ENCODE results near the gene IGFL3. TPM values are rescaled to one million over a fixed set of nuclear protein-coding genes. Genes with fewer than 3 reads are reported as not detected.

The IGFL3 gene
- total RNA-seq, 1 experiment from 2014 or later = not detected

GRCh38 chr19:46147791-46148288 lies 23.4 kb upstream of the IGFL3 start, which contains the start of gene IGFL2:
IGFL2 (plus strand) TSS chr19:46148238; CDS start chr19:46148279, 41 bp downstream.
- no peak for TF ChIP-seq CTCF (IDR thresholded peaks at IDR 0.05; ENCODE audit: unreplicated experiment)
- H3K4me1 Mint-ChIP-seq (ENCODE audit: insufficient read depth, unreplicated experiment) = peaks cover 32% of the 10 kb centered on the region
- ChIA-PET POLR2A (interaction anchor here (0.6 to 2.1 kb wide), 6 partner anchors 8 to 112 kb away, joined by 3 to 14 read pairs (median 4); no protein-coding TSS in a partner anchor), CTCF (interaction anchor here (0.6 to 1.8 kb wide), 6 partner anchors 12 to 540 kb away, joined by 3 to 6 read pairs (median 3); no protein-coding TSS in a partner anchor)
- H3K27ac Mint-ChIP-seq (ENCODE audit: low read depth, unreplicated experiment) = peak within 1 kb of the TSS; percentile 90
- no peaks in the 10 kb centered on the region for H3K9me3 Mint-ChIP-seq (ENCODE audit: unreplicated experiment)
- DNase-seq (ENCODE audit: unreplicated experiment) = peak; percentile 58
- intact Hi-C loops (cut with micrococcal nuclease) = no loop called here
- H3K27me3 Mint-ChIP-seq (ENCODE audit: insufficient read depth, unreplicated experiment) = no peaks in the 10 kb centered on the region
- BruUV-seq (replicated peaks) = no TSS peak
- no peaks in the 10 kb centered on the region for H3K36me3 Mint-ChIP-seq (ENCODE audit: insufficient read depth, unreplicated experiment)
- no peak within 1 kb of the TSS for H3K4me3 Mint-ChIP-seq (ENCODE audit: unreplicated experiment)

GRCh38 chr19:46147166-46147740 lies 22.8 kb upstream of the IGFL3 start:
- DNase-seq (ENCODE audit: unreplicated experiment) = no peak
- ChIA-PET CTCF (interaction anchor here (0.8 to 1.8 kb wide), 2 partner anchors 64 to 69 kb away, joined by 3 to 6 read pairs; no protein-coding TSS in a partner anchor), POLR2A (interaction anchor here (0.6 to 2.1 kb wide), 5 partner anchors 12 to 113 kb away, joined by 3 to 14 read pairs (median 4); no protein-coding TSS in a partner anchor)
- no peaks in the 10 kb centered on the region for H3K9me3 Mint-ChIP-seq (ENCODE audit: unreplicated experiment)
- H3K27ac Mint-ChIP-seq (ENCODE audit: low read depth, unreplicated experiment) = no peak overlapping the region
- no peaks in the 10 kb centered on the region for H3K36me3 Mint-ChIP-seq (ENCODE audit: insufficient read depth, unreplicated experiment)
- TF ChIP-seq CTCF (IDR thresholded peaks at IDR 0.05; ENCODE audit: unreplicated experiment) = no peak
- H3K27me3 Mint-ChIP-seq (ENCODE audit: insufficient read depth, unreplicated experiment) = no peaks in the 10 kb centered on the region
- intact Hi-C loops (cut with micrococcal nuclease) = no loop called here
- no peak overlapping the region for H3K4me3 Mint-ChIP-seq (ENCODE audit: unreplicated experiment)
- peaks cover 32% of the 10 kb centered on the region for H3K4me1 Mint-ChIP-seq (ENCODE audit: insufficient read depth, unreplicated experiment)
- no TSS peak for BruUV-seq (replicated peaks)

GRCh38 chr19:46144756-46145155 lies 20.3 kb upstream of the IGFL3 start:
- no peaks in the 10 kb centered on the region for H3K9me3 Mint-ChIP-seq (ENCODE audit: unreplicated experiment)
- no peak for TF ChIP-seq CTCF (IDR thresholded peaks at IDR 0.05; ENCODE audit: unreplicated experiment)
- ChIA-PET POLR2A (no interaction called here), CTCF (no interaction called here)
- H3K36me3 Mint-ChIP-seq (ENCODE audit: insufficient read depth, unreplicated experiment) = no peaks in the 10 kb centered on the region
- BruUV-seq (replicated peaks) = no TSS peak
- H3K27me3 Mint-ChIP-seq (ENCODE audit: insufficient read depth, unreplicated experiment) = no peaks in the 10 kb centered on the region
- intact Hi-C loops (cut with micrococcal nuclease) = no loop called here
- DNase-seq (ENCODE audit: unreplicated experiment) = no peak
- no peak overlapping the region for H3K4me3 Mint-ChIP-seq (ENCODE audit: unreplicated experiment)
- H3K27ac Mint-ChIP-seq (ENCODE audit: low read depth, unreplicated experiment) = no peak overlapping the region
- peaks cover 32% of the 10 kb centered on the region for H3K4me1 Mint-ChIP-seq (ENCODE audit: insufficient read depth, unreplicated experiment)

- TF ChIP-seq CTCF (IDR thresholded peaks at IDR 0.05; ENCODE audit: unreplicated experiment) = no peak
- Mint-ChIP-seq H3K4me1 (ENCODE audit: insufficient read depth, unreplicated experiment) (peaks cover 8% of the 10 kb centered on the region), H3K27me3 (ENCODE audit: insufficient read depth, unreplicated experiment) (no peaks in the 10 kb centered on the region), H3K4me3 (ENCODE audit: unreplicated experiment) (no peak overlapping the region), H3K9me3 (ENCODE audit: unreplicated experiment) (no peaks in the 10 kb centered on the region), H3K36me3 (ENCODE audit: insufficient read depth, unreplicated experiment) (no peaks in the 10 kb centered on the region), H3K27ac (ENCODE audit: low read depth, unreplicated experiment) (no peak overlapping the region)
- intact Hi-C loops (cut with micrococcal nuclease) = no loop called here
- ChIA-PET CTCF (no interaction called here), POLR2A (interaction anchor here (0.9 kb wide), 1 partner anchor 8 kb away, joined by 3 read pairs; no protein-coding TSS in a partner anchor)
- no TSS peak for BruUV-seq (replicated peaks)
- no peak for DNase-seq (ENCODE audit: unreplicated experiment)
Measured at GRCh38 chr19:46142294-46142693, 17.8 kb upstream of the IGFL3 start.

All from MCF 10A (cell line).